NB4 (cell line): Measurements from ENCODE around the gene RAB21.
A peak's percentile ranks its signal among the peaks of the same experiment; 100 is the strongest.

Experiments used
- MYC ChIP-seq: IDR thresholded peaks from 2 replicates; pipeline ENCODE4 v1.6.1; 2011; ENCODE audit warnings: low read depth, low read length
- POLR2A ChIP-seq: IDR thresholded peaks from 2 replicates; pipeline ENCODE4 v1.6.1; 2011; ENCODE audit warnings: mild to moderate bottlenecking; ENCODE audit not compliant: insufficient read length; ENCODE audit errors: extremely low read depth
- TF ChIP-seq, protein P1 (sequence below): IDR thresholded peaks from one replicate; pipeline ENCODE4 v1.5.1; 2012; ENCODE audit warnings: low read depth, low read length

DNA sequence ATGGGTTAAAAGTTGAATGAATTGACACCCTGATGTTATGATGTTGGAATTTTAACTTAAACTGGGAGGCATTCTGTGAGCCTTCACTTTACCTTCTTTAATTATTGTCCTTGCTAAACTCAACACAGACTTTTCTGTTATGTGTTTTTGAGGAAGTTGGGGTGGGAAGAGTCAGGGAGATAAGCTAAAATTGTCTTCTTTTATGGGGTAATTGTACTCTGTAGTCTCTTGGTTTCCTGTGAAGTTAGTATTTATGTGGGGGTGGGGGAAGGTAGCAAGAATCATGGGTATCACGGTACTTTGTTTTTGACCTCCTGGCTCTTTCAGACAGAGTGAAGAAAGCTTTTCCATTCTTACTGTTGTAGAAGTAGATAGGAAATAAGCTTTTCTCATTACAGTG, 32.9 kb downstream of the RAB21 start:
- TF ChIP-seq POLR2A (no peak), MYC (0 out of 2 replicates have a peak, but pooled peaks have one; percentile 27)
- TF ChIP-seq, protein P1, sequence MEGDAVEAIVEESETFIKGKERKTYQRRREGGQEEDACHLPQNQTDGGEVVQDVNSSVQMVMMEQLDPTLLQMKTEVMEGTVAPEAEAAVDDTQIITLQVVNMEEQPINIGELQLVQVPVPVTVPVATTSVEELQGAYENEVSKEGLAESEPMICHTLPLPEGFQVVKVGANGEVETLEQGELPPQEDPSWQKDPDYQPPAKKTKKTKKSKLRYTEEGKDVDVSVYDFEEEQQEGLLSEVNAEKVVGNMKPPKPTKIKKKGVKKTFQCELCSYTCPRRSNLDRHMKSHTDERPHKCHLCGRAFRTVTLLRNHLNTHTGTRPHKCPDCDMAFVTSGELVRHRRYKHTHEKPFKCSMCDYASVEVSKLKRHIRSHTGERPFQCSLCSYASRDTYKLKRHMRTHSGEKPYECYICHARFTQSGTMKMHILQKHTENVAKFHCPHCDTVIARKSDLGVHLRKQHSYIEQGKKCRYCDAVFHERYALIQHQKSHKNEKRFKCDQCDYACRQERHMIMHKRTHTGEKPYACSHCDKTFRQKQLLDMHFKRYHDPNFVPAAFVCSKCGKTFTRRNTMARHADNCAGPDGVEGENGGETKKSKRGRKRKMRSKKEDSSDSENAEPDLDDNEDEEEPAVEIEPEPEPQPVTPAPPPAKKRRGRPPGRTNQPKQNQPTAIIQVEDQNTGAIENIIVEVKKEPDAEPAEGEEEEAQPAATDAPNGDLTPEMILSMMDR, result no peak
